Muscle layer of colon (tissue), 2 donors: ENCODE results near the gene RCC1.
"Not testable (repeated sequence)": the region's sequence is repeated elsewhere in the genome, so short reads cannot be mapped to it uniquely, and the experiment has no call there.

Source experiments
- H3K27ac ChIP-seq: one replicate; pipeline ENCODE4 v1.7.0; 2013; ENCODE audit warnings: low read depth, mild to moderate bottlenecking, low read length, moderate library complexity
- H3K27me3 ChIP-seq, 2 donors: one replicate each; pipeline ENCODE4 v1.7.0; 2013; ENCODE audit warnings: low read length in 2 of 2, mild to moderate bottlenecking in 2 of 2; ENCODE audit not compliant: insufficient read depth in 2 of 2, control insufficient read depth in 1 of 2
- H3K36me3 ChIP-seq: one replicate; pipeline ENCODE4 v1.7.0; 2013; ENCODE audit warnings: mild to moderate bottlenecking, low read length; ENCODE audit not compliant: insufficient read depth
- H3K4me1 ChIP-seq: one replicate; pipeline ENCODE4 v1.7.0; 2013; ENCODE audit warnings: mild to moderate bottlenecking, low read length; ENCODE audit not compliant: insufficient read depth
- H3K4me3 ChIP-seq, 2 donors: one replicate each; pipeline ENCODE4 v1.7.0; 2013; ENCODE audit warnings: low read length in 2 of 2, low read depth in 1 of 2, mild to moderate bottlenecking in 1 of 2, moderate library complexity in 1 of 2
- H3K9ac ChIP-seq: one replicate; pipeline ENCODE4 v1.7.0; 2013; ENCODE audit warnings: low read length
- H3K9me3 ChIP-seq: one replicate; pipeline ENCODE4 v1.7.0; 2013; ENCODE audit warnings: mild to moderate bottlenecking, low read length
- donor health status: abdominal sarcoma.
- donor health status: Adenocarcinoma of cecum.

RCC1 gene

DNA sequence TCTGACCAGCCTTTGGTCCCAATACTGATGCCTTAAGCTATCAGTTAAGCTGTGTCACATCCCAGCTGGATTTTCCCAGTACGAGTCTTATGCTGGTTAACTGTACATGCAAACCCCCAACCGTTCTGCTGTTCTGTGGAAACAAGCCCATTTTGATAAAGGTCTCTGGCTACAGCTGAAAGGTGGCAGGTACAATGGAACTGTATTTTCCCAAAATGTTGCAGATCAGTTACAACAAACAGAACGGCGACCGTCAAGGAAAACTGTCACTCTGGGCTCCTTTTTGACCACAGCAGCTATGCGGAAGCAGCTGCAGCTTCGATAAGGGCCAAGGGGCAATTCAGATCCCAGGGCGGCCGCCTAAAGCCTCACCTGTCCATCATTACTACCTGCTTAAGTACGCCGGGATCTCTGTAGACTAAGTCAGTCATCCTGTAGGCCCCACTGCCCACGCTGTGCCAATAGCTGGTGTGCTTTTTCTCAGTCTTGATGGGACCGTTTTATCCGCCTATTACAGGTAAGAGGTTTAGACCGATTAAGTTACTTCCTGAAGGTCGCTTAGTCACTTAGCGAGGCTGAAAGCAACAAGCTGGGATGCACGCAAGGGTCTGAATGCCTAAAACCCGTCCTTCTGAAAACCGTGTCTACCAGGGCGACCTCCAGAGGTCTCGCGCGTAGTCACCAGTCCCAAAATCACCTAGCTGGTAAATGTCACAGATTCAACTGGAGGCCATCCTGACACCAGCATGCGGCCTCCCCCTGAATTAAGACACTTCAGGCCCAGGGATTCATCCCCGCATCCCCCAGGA lies 75.1 kb downstream of the RCC1 start:
- H3K9me3 ChIP-seq: no peaks in the 10 kb centered on the region
- peak overlapping the region; percentile 84 to 99 for H3K4me3 ChIP-seq
- peaks cover 21% of the 10 kb centered on the region for H3K4me1 ChIP-seq
- H3K36me3 ChIP-seq: peaks cover 40% of the 10 kb centered on the region
- peak overlapping the region; percentile 89 for H3K27ac ChIP-seq
- peak overlapping the region; percentile 93 for H3K9ac ChIP-seq
- H3K27me3 ChIP-seq: no peaks in the 10 kb centered on the region

DNA sequence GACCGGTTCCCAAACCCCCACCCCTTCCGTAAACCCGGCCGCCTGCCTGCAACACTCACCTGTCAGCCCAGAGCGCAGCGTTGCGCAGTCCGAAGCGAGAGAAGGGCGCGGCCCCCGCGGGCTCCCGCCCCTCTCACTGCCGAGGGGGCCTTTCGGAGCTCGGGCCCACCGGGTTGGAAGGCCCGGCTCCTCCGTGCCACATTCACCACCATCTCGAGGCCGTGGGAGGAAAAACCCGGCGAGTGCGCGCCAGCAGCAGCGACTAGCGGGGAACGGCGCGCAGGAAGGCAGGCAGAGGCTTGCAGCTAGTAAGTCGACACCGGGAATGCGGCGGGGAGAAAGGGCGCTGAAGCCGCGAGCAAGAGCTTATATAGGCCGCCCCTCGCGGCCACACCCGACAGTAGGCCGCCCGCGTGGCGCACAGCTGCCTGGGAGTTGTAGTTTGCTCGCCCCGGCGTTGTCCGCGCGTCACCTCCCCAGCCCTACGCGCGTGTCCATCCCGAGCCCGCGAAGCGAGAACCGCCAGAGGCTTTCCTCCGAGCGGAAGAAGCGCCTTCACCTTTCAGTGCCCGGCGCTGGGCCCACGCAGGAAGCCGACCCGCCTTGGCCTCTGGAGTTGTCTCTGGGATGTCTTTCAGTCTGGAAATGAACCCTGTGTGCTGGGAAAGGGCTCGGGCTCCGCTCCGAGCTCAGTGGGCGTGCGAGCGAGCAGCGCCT lies 75.8 kb downstream of the RCC1 start:
- H3K4me3 ChIP-seq: peak overlapping the region; percentile 84 to 99
- H3K4me1 ChIP-seq: peaks cover 21% of the 10 kb centered on the region
- H3K9me3 ChIP-seq: no peaks in the 10 kb centered on the region

DNA sequence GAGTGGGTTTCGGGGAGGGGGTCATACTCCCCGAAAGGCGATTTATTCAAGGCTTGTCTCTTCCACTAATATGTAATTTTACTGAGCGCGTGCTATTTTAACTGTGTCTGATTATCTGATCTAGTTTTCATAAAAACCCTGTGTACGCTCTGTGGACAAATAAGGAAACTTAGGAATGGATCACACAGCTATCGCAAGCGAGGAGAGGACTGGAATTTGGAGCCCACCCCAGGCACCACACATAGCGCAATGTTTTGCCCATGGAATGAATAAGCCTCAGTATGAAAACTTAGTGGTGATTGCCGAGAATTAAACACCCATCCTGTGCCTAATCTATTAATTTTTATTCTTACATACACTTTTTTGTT lies 76.4 kb downstream of the RCC1 start:
- Histone ChIP-seq H3K27me3 (no peaks in the 10 kb centered on the region), H3K4me3 (peak overlapping the region; percentile 84 to 99), H3K27ac (peak overlapping the region; percentile 89), H3K36me3 (peaks cover 33% of the 10 kb centered on the region), H3K9me3 (no peaks in the 10 kb centered on the region), H3K4me1 (peaks cover 21% of the 10 kb centered on the region), H3K9ac (peak overlapping the region; percentile 86)

More for the DNA sequence above, 75.8 kb downstream of the RCC1 start:
- H3K9ac ChIP-seq: peak overlapping the region; percentile 93
- peaks cover 38% of the 10 kb centered on the region for H3K36me3 ChIP-seq
- H3K27me3 ChIP-seq: no peaks in the 10 kb centered on the region
- peak overlapping the region; percentile 89 for H3K27ac ChIP-seq

DNA sequence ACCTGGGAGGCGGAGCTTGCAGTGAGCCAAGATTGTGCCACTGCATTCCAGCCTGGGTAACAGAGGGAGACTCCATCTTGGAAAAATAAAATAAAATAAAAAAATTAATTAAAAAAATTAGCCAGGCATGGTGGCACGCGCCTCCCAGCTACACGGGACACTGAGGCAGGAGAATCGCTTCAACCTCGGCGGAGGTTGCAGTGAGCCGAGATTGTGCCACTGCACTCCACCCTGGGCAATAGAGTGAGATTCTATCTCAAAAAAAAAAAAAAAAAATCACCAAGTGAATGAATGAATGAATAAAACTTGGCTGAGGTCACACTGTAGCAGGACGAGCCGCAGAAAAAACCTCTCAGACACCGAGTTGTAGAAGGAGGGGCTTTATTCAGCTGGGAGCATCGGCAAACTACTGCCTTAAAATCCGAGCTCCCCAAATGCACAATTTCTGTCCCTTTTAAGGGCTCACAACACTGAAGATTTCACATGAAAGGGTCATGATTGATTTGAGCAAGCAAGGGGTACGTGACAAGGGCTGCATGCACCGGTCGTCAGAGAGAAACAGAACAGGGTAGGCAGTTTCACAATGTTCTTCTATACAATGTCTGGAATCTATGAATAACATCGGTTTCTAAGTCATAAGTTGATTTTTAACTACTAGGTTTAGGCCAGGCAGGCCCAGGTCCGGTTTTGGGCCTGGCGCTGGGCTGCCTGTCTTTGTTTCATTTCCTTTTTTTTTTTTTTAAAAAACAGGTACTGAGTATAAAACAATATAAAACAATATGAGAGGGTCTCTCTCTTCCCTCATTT lies 80.9 kb downstream of the RCC1 start:
- H3K27ac ChIP-seq, H3K9ac ChIP-seq, H3K4me3 ChIP-seq, H3K27me3 ChIP-seq, H3K4me1 ChIP-seq, H3K36me3 ChIP-seq, H3K9me3 ChIP-seq: not testable (repeated sequence)
